Aortic smooth muscle cell (primary cell): Measurements from ENCODE around the gene RPP25L. TPM values are rescaled to one million over a fixed set of nuclear protein-coding genes. Genes with fewer than 3 reads are reported as not detected.

ENCODE experiments used
- total RNA-seq: library from RNA; depleted of rRNA; stranded (reverse); fragments of >200 nt; gene quantifications from 2 replicates; pipeline ENCODE4 v1.2.3, GENCODE V29; 2014

Gene RPP25L
- total RNA-seq: 13.1 and 13.2 TPM in 2 replicates

DNA sequence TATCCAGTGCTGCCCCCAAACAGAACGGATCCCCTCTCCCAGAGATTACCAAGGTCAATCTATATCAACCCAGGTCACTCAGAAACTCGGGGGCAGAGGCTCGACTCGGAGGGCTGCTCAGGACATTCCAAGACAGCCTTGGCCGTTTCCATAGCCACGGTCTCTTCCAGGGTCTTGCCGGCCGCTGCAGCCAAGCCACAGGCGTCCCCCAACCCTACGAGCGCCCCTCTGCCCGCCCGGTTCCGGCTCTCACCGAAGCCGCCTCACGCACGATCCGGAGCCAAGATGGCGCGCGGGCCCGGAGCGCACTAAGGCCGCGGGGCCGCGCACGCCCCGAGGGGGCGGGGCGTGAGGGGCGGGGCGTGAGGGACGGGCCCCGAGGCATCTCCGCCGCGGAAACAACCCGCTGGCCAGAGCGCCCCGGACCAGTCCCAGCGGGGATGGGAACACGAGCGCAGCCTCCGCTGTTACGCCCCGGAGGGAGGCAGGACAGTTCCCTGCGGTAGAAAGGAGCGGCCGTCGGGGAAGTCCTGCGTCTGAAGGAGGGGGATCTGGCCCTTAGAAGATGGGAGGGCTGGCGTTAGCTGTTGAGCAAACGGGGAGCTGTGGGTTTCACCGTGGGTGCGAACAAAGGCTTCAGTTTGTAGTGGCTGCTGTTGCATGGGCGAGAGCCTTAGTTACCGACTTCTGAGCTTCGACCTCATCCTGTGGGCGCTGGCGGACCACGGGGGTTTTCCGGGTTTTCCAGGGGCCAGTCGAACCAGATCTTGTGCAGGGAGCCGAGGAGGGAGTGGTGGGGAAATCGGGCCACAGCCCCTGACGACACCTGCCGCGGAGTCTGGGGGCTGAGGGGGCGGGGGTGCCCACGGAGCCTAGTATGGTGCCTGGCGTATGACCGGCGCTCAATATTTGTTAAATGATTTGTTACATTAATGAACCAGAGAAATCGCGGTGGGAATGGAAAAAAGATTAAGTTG is at the start of gene RPP25L:
RPP25L (minus strand) TSS at position 287 of the 977 bp plus-strand sequence. CDS start 801 bp downstream, outside the sequence.

GRCh38 chr9:34651876-34652601 is 40.1 kb upstream of the RPP25L start, which contains the start of gene IL11RA:
IL11RA (plus strand) TSS chr9:34652185; CDS start chr9:34655218, 3,033 bp downstream.

GRCh38 chr9:34646211-34647083 is 34.5 kb upstream of the RPP25L start, which contains the start of gene GALT:
GALT (plus strand) TSS chr9:34646675; CDS start chr9:34646705, 30 bp downstream.

DNA sequence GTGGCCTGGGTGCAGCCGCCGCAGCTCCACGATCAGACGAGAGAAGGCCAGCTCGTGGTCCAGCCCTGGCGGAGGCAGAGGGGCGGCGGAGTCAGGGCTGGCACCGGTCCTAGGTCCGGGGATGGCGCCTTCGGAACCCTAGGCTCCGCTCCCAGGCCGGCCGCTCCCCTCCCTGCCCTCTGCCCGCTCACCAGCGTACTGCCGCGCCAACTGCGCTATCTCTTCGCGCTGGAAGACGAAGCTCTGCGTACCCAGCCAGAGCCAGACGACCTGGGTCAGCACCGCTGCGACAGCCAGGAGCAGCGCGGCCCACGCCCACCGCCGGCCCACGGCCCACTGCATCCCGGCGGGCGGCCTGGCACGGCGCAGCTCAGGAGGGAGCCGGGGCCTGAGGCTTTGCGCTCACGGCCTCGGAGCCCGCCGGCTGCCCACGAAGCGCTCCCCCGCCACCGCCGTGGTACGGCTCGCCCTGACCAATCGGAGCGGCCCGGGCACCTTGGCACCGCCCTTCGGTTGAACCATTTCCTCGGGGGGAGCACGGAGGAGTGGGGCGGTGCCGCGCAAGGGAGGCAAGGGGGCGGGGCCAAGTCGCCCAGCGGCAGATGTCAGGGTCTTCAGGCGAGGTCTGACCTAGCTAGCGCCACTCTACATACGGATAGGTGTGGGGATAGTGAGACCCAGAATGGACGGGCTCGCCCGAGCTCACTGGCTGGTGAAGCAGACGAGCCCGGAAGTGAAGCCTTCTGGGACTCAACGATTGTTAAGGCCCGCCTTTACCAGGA is 25.6 kb upstream of the RPP25L start, which contains the start of gene SIGMAR1:
SIGMAR1 (minus strand) TSS at position 432 of the 782 bp plus-strand sequence; CDS start at position 342, 90 bp downstream.

DNA sequence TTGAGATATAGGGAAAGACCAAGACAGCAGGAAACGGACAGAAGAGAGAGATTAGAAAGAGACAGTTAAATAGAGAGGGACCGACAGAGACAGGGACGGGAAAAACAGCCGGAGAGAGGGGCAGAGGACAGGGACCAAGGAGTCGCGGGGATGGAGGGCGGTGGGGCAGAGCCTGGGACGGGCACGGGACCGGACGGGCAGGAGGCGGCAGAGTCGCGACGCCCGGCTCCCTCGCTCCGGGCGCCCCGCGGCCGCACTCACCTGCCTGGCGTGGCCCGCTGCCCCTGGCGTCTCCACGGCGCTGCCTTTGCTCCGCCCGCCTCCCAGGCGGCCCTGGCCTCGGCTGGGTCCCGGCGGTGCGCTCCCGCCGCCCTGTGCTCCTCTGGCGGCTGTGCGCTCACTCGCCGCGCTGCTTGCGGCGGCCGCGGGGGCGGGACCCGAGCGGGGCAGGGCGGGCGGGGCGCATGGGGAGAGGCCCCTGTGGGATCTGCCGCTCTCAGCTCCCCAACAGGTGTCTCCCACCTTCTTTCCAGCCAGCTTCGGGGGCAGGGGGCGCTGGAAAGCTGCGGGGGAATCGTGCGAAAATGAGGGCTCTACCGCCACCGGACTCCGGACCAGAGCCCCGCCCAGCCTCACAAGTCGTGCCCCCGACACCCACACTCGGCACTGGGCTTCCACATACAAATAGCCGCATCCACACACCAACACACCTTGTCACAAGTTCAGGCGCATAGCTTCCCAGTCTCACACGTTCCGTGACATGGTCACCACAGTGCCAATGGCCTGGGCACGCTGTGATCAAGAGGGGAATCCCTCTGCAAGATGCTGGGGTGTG is 17.0 kb upstream of the RPP25L start, which contains the start of gene ARID3C:
ARID3C (minus strand) TSS at position 411 of the 835 bp plus-strand sequence. CDS start 1,052 bp downstream, outside the sequence.

GRCh38 chr9:34620061-34620994 is 8.4 kb upstream of the RPP25L start, which contains the start of gene DCTN3:
DCTN3 (minus strand) TSS chr9:34620495; CDS start chr9:34620464, 31 bp downstream.

GRCh38 chr9:34589636-34590380 is 22.1 kb downstream of the RPP25L start, which contains the start of gene CNTFR:
CNTFR (minus strand) TSS chr9:34589724; CDS start chr9:34568981, 20,743 bp downstream.

Other genes starting within 250 kb of the RPP25L start
- gene MYORG, start 235.2 kb downstream of the RPP25L start, total RNA-seq: 0.92 and 1.2 TPM in 2 replicates
- gene FAM219A, start 153.5 kb downstream of the RPP25L start, total RNA-seq: 5.9 and 6.2 TPM in 2 replicates
- gene DNAI1, start 153.3 kb downstream of the RPP25L start, total RNA-seq: not detected in 2 replicates
- gene ENHO, start 89.1 kb downstream of the RPP25L start, total RNA-seq: not detected in 2 replicates
- gene CNTFR, start 22.4 kb downstream of the RPP25L start, total RNA-seq: not detected in 2 replicates
- 147 and 175 TPM in 2 replicates for gene DCTN3, start 8.4 kb upstream of the RPP25L start, total RNA-seq
- gene ARID3C, start 17.0 kb upstream of the RPP25L start, total RNA-seq: 0.31 TPM in 1 of 2 replicates, not detected in the other
- gene SIGMAR1, start 25.7 kb upstream of the RPP25L start, total RNA-seq: 40.0 and 56.3 TPM in 2 replicates
- gene GALT, start 34.6 kb upstream of the RPP25L start, total RNA-seq: 26.8 and 34.8 TPM in 2 replicates
- 23.4 and 31.1 TPM in 2 replicates for gene IL11RA, start 40.1 kb upstream of the RPP25L start, total RNA-seq
- gene CCL27, start 50.6 kb upstream of the RPP25L start, total RNA-seq: not detected in 2 replicates
- not detected in 2 replicates for gene CCL19, start 79.2 kb upstream of the RPP25L start, total RNA-seq
- gene CCL21, start 98.0 kb upstream of the RPP25L start, total RNA-seq: not detected in 2 replicates